HEK293 (cell line): ENCODE results near the gene TAC4.

Experiments
- CTCF ChIA-PET: fragments of 350-600 bp; formaldehyde crosslinking; extraction: SDS; loops from one replicate; lab custom pipeline; 2021; ENCODE audit warnings: antibody characterized with exemption; lab: Yijun Ruan, JAX
- POLR2A ChIA-PET: fragments of 300-600 bp; formaldehyde crosslinking; extraction: SDS; loops from one replicate; lab custom pipeline; 2020; ENCODE audit warnings: antibody characterized with exemption, inconsistent platforms; lab: Yijun Ruan, JAX
- H3K27ac ChIP-seq: fragments of 200-500 bp; sonication (Bioruptor generic); 2 replicates; pipeline ENCODE4 v1.5.1; 2014; ENCODE audit warnings: low read depth, low read length, control low read depth, inconsistent platforms; ENCODE audit errors: extremely low read depth
- H3K36me3 ChIP-seq, 2 experiments: fragments of 200-500 bp in 1 of 2; sonication (Bioruptor generic) in 1 of 2; 1 replicate in 1 of 2; 2 replicates in 1 of 2; pipeline ENCODE4 v1.5.1; 2014 to 2017; ENCODE audit warnings: inconsistent platforms in 2 of 2, low read length in 2 of 2; ENCODE audit not compliant: control insufficient read depth in 2 of 2, insufficient read depth in 1 of 2
- H3K4me1 ChIP-seq: fragments of 200-500 bp; sonication (Bioruptor generic); 2 replicates; pipeline ENCODE4 v1.5.1; 2014; ENCODE audit warnings: mild to moderate bottlenecking, low read length, inconsistent platforms; ENCODE audit not compliant: control insufficient read depth, insufficient read depth
- H3K4me3 ChIP-seq: 2 replicates; pipeline ENCODE4 v1.5.1; 2011; ENCODE audit warnings: low read depth, mild to moderate bottlenecking, control low read depth, low read length, moderate library complexity
- H3K9me3 ChIP-seq: fragments of 200-500 bp; sonication (Bioruptor generic); 2 replicates; pipeline ENCODE4 v1.5.1; 2014; ENCODE audit warnings: low read depth, low read length, inconsistent platforms; ENCODE audit not compliant: control insufficient read depth, insufficient read depth
- EGR2 ChIP-seq: fragments of 450-650 bp; formaldehyde crosslinking; IDR thresholded peaks from 2 replicates; pipeline ENCODE4 v1.5.1; 2016; ENCODE audit warnings: low read depth, missing biosample characterization, missing genetic modification characterization
- GLIS2 ChIP-seq: fragments of 450-650 bp; formaldehyde crosslinking; IDR thresholded peaks from 2 replicates; pipeline ENCODE4 v1.5.1; 2016; ENCODE audit warnings: missing biosample characterization, missing genetic modification characterization
- HOXD13 ChIP-seq: sonication (generic); formaldehyde crosslinking; IDR thresholded peaks from 2 replicates; pipeline ENCODE4 v1.8.0; 2022; ENCODE audit warnings: missing genetic modification reagents, borderline replicate concordance
- IKZF3 ChIP-seq: fragments of 450-650 bp; IDR thresholded peaks from 2 replicates; pipeline ENCODE4 v1.5.0; 2018; ENCODE audit warnings: missing biosample characterization, mild to moderate bottlenecking, missing genetic modification characterization, moderate library complexity
- KLF1 ChIP-seq: fragments of 450-650 bp; formaldehyde crosslinking; IDR thresholded peaks from 2 replicates; pipeline ENCODE4 v1.5.1; 2016; ENCODE audit warnings: missing biosample characterization, missing genetic modification characterization
- PRDM10 ChIP-seq: fragments of 450-650 bp; formaldehyde crosslinking; IDR thresholded peaks from 2 replicates; pipeline ENCODE4 v1.5.1; 2016; ENCODE audit warnings: missing biosample characterization, missing genetic modification characterization
- PRDM2 ChIP-seq: fragments of 450-650 bp; formaldehyde crosslinking; IDR thresholded peaks from 2 replicates; pipeline ENCODE4 v1.5.1; 2016; ENCODE audit warnings: missing biosample characterization, missing genetic modification characterization, borderline replicate concordance
- SP7 ChIP-seq: fragments of 450-650 bp; formaldehyde crosslinking; IDR thresholded peaks from 2 replicates; pipeline ENCODE4 v1.5.1; 2016; ENCODE audit warnings: missing biosample characterization, missing genetic modification characterization
- ZFP41 ChIP-seq: fragments of 450-650 bp; formaldehyde crosslinking; IDR thresholded peaks from 2 replicates; pipeline ENCODE4 v1.5.1; 2016; ENCODE audit warnings: missing biosample characterization, missing genetic modification characterization, borderline replicate concordance
- ZNF112 ChIP-seq: fragments of 450-650 bp; formaldehyde crosslinking; IDR thresholded peaks from 2 replicates; pipeline ENCODE4 v1.5.0; 2017; ENCODE audit warnings: missing biosample characterization, missing genetic modification characterization
- ZNF140 ChIP-seq: fragments of 450-650 bp; formaldehyde crosslinking; IDR thresholded peaks from 2 replicates; pipeline ENCODE4 v1.5.1; 2016; ENCODE audit warnings: missing biosample characterization, missing genetic modification characterization
- ZNF211 ChIP-seq: fragments of 450-650 bp; formaldehyde crosslinking; IDR thresholded peaks from 2 replicates; pipeline ENCODE4 v1.5.1; 2016; ENCODE audit warnings: low read depth, missing biosample characterization, missing genetic modification characterization
- ZNF391 ChIP-seq: fragments of 450-650 bp; formaldehyde crosslinking; IDR thresholded peaks from 2 replicates; pipeline ENCODE4 v1.5.1; 2016; ENCODE audit warnings: low read depth, missing biosample characterization, missing genetic modification characterization, borderline replicate concordance
- ZNF404 ChIP-seq: fragments of 450-650 bp; formaldehyde crosslinking; IDR thresholded peaks from 2 replicates; pipeline ENCODE4 v1.5.1; 2017; ENCODE audit warnings: missing biosample characterization, missing genetic modification characterization
- ZNF473 ChIP-seq: fragments of 450-650 bp; formaldehyde crosslinking; IDR thresholded peaks from 2 replicates; pipeline ENCODE4 v1.5.1; 2017; ENCODE audit warnings: missing biosample characterization, missing genetic modification characterization
- ZNF76 ChIP-seq: fragments of 450-650 bp; formaldehyde crosslinking; IDR thresholded peaks from 2 replicates; pipeline ENCODE4; 2016; ENCODE audit warnings: low read depth, missing biosample characterization, missing genetic modification characterization, borderline replicate concordance
- ZNF768 ChIP-seq: fragments of 450-650 bp; formaldehyde crosslinking; IDR thresholded peaks from 2 replicates; pipeline ENCODE4 v1.5.1; 2018; ENCODE audit warnings: missing biosample characterization, mild to moderate bottlenecking, missing genetic modification characterization
- TF ChIP-seq, protein P1 (sequence below): fragments of 450-650 bp; formaldehyde crosslinking; IDR thresholded peaks from 2 replicates; pipeline ENCODE4 v1.5.1; 2016; ENCODE audit warnings: missing biosample characterization, missing genetic modification characterization
- TF ChIP-seq, protein P2 (sequence below): fragments of 450-650 bp; formaldehyde crosslinking; IDR thresholded peaks from 2 replicates; pipeline ENCODE4 v1.5.1; 2016; ENCODE audit warnings: missing biosample characterization, missing genetic modification characterization

TAC4 gene

GRCh38 chr17:49875685-49876084 lies 27.8 kb upstream of the TAC4 start:
- peaks cover 2% of the 10 kb centered on the region; the same call in 1 of the 2 replicates for H3K4me1 ChIP-seq
- TF ChIP-seq ZNF76 = no peak
- 0 out of 2 replicates have a peak, but pooled peaks have one; percentile 36 for TF ChIP-seq EGR2 (tag by site-specific recombination)
- TF ChIP-seq KLF1 (tag by site-specific recombination) = peak; percentile 53
- TF ChIP-seq, protein P1, sequence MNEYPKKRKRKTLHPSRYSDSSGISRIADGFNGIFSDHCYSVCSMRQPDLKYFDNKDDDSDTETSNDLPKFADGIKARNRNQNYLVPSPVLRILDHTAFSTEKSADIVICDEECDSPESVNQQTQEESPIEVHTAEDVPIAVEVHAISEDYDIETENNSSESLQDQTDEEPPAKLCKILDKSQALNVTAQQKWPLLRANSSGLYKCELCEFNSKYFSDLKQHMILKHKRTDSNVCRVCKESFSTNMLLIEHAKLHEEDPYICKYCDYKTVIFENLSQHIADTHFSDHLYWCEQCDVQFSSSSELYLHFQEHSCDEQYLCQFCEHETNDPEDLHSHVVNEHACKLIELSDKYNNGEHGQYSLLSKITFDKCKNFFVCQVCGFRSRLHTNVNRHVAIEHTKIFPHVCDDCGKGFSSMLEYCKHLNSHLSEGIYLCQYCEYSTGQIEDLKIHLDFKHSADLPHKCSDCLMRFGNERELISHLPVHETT (tag by site-specific recombination) = no peak
- TF ChIP-seq IKZF3 (tag by site-specific recombination) = 0 out of 2 replicates have a peak, but pooled peaks have one; percentile 26
- peak; percentile 45; the same call in 1 of the 2 replicates for TF ChIP-seq PRDM10 (tag by site-specific recombination)
- TF ChIP-seq, all 188 proteins: peak for 4
- H3K27ac ChIP-seq = no peak overlapping the region
- ChIA-PET POLR2A (interaction anchor here (0.5 kb wide), 1 partner anchor 8 kb away, joined by 3 read pairs; no protein-coding TSS in a partner anchor), CTCF (interaction anchor here (0.6 to 4.8 kb wide), 9 partner anchors 12 to 189 kb away, joined by 3 to 82 read pairs (median 5); partner anchors contain the start of gene DLX3)
- H3K4me3 ChIP-seq = no peak overlapping the region
- no peaks in the 10 kb centered on the region for H3K9me3 ChIP-seq
- no peaks in the 10 kb centered on the region for H3K36me3 ChIP-seq

GRCh38 chr17:49874911-49875310 lies 27.0 kb upstream of the TAC4 start:
- no peaks in the 10 kb centered on the region for H3K4me1 ChIP-seq
- ChIA-PET CTCF (interaction anchor here (0.7 to 4.8 kb wide), 5 partner anchors 14 to 212 kb away, joined by 3 to 82 read pairs (median 7); partner anchors contain the start of gene DLX3), POLR2A (no interaction called here)
- H3K4me3 ChIP-seq = no peak overlapping the region
- TF ChIP-seq SP7 (tag by site-specific recombination) = no peak
- TF ChIP-seq HOXD13 (CRISPR knock-in tag) = no peak
- TF ChIP-seq ZNF404 (tag by site-specific recombination) = no peak
- TF ChIP-seq ZNF768 (tag by site-specific recombination) = peak; percentile 93
- no peaks in the 10 kb centered on the region for H3K36me3 ChIP-seq
- no peaks in the 10 kb centered on the region for H3K9me3 ChIP-seq
- no peak overlapping the region for H3K27ac ChIP-seq

GRCh38 chr17:49873926-49874325 lies 26.1 kb upstream of the TAC4 start:
- Histone ChIP-seq H3K9me3 (no peaks in the 10 kb centered on the region), H3K4me1 (no peaks in the 10 kb centered on the region), H3K27ac (no peak overlapping the region), H3K36me3 (no peaks in the 10 kb centered on the region), H3K4me3 (no peak overlapping the region)
- ChIA-PET CTCF (interaction anchor here (0.6 to 4.8 kb wide), 3 partner anchors 12 to 123 kb away, joined by 3 to 82 read pairs (median 8); partner anchors contain the start of gene DLX3), POLR2A (interaction anchor here (0.5 to 0.6 kb wide), 2 partner anchors 110 to 321 kb away, joined by 3 read pairs; partner anchors contain the start of gene FAM117A)
- TF ChIP-seq ZNF473 (no peak), GLIS2 (tag by site-specific recombination) (no peak), EGR2 (tag by site-specific recombination) (no peak), ZFP41 (no peak), ZNF112 (tag by site-specific recombination) (no peak), ZNF140 (tag by site-specific recombination) (no peak), PRDM2 (tag by site-specific recombination) (no peak), ZNF211 (tag by site-specific recombination) (no peak), ZNF391 (tag by site-specific recombination) (no peak)
- TF ChIP-seq, protein P2, sequence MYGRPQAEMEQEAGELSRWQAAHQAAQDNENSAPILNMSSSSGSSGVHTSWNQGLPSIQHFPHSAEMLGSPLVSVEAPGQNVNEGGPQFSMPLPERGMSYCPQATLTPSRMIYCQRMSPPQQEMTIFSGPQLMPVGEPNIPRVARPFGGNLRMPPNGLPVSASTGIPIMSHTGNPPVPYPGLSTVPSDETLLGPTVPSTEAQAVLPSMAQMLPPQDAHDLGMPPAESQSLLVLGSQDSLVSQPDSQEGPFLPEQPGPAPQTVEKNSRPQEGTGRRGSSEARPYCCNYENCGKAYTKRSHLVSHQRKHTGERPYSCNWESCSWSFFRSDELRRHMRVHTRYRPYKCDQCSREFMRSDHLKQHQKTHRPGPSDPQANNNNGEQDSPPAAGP (tag by site-specific recombination) = no peak
